ENCODE data around the gene ARF1. TPM values are rescaled to one million over a fixed set of nuclear protein-coding genes. Genes with fewer than 3 reads are reported as not detected.
A peak's percentile ranks its signal among the peaks of the same experiment; 100 is the strongest.

Gene ARF1
- total RNA-seq, 1 donor from 2014 or later = 404 TPM

DNA sequence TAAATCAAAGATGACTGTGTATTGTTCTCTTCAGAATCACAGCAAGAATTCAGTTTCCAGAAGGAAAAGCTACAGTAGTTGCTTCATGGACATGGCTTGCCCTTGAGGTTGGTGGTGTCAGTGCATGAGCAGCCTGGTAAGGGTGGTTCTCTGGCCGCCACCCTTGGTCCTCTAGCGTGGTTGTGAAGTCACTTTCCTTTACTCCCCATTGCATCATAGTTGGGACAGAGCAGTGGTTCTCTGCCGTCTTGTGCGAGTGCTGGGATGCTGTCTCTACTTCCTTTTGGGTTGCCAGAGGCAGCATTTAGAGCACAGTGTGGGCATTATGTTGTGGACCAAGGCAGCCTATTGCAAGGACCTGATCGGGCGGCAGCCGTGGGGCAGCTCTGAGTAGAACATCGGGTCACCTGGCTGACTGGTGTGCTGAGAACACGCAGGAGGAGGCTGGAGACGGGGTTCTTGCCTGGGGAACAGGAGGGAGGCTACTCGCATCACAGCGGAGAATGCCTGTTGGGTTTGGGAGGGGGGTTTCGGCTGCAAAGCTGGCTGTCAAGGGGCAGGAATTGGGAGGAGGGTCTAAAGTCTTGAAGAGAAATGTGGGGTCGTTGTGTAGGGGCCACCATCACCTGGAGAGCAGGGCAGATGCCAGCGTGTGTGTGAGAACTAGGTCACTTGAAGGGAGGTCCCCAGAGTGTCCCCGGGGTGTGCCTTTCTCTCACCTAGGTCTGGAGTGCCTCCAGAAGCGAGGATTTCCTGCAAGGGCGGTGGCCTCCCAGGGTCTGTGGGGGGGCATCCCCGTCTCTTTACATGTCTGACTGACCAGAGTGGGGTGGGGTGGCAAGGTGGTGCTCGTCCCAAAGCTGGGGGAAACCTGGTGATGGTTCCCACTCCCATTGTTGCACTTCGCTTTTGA is 6.3 kb downstream of the ARF1 start:
- Mint-ChIP-seq H3K9me3 (no peaks in the 10 kb centered on the region), H3K27ac (peak overlapping the region; percentile 23), H3K4me1 (ENCODE audit: low read depth) (peaks cover 82% of the 10 kb centered on the region), H3K36me3 (ENCODE audit: low read depth) (peaks cover 60% of the 10 kb centered on the region), H3K4me3 (peak overlapping the region; percentile 37), H3K27me3 (ENCODE audit: insufficient read depth) (no peaks in the 10 kb centered on the region)
- DNase-seq (ENCODE audit: low spot score) = no peak
- intact Hi-C loops (cut with micrococcal nuclease) = loop anchor here (10.0 kb wide), 1 partner anchor 324 kb away; no protein-coding TSS in a partner anchor

- no peak for DNase-seq (ENCODE audit: low spot score)
- Mint-ChIP-seq H3K9me3 (peaks cover 8% of the 10 kb centered on the region), H3K4me1 (ENCODE audit: low read depth) (peaks cover 77% of the 10 kb centered on the region), H3K27ac (no peak overlapping the region), H3K36me3 (ENCODE audit: low read depth) (peaks cover 62% of the 10 kb centered on the region), H3K27me3 (ENCODE audit: insufficient read depth) (no peaks in the 10 kb centered on the region), H3K4me3 (no peak overlapping the region)
- intact Hi-C loops (cut with micrococcal nuclease) = loop anchor here (10.0 kb wide), 1 partner anchor 325 kb away; no protein-coding TSS in a partner anchor
Measured at GRCh38 chr1:228089519-228090380, 7.2 kb downstream of the ARF1 start.

GRCh38 chr1:228090613-228091081 is 8.1 kb downstream of the ARF1 start:
- intact Hi-C loops (cut with micrococcal nuclease) = no loop called here
- Mint-ChIP-seq H3K9me3 (peaks cover 12% of the 10 kb centered on the region), H3K27ac (peak overlapping the region; percentile 29), H3K4me3 (no peak overlapping the region), H3K27me3 (ENCODE audit: insufficient read depth) (no peaks in the 10 kb centered on the region), H3K4me1 (ENCODE audit: low read depth) (peaks cover 72% of the 10 kb centered on the region), H3K36me3 (ENCODE audit: low read depth) (peaks cover 62% of the 10 kb centered on the region)
- no peak for DNase-seq (ENCODE audit: low spot score)

DNA sequence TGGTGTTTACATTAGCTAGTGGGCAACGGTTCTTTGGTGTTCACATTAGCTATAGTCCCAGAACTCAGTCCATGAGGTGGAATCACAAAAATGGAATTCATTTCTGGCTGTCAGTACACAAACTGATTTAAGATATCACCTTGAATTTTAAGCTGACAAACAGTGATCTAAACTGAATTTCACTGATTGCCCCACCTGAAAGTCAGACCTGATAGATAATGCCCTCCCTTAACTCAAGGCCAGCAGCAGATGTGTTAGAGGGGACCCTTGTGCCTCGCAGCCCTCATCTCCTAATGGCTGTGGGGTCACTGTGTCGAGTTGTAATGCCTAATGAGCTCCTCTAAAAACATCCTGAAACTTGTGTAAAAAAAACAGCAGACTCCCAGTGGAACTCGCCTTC is 8.6 kb downstream of the ARF1 start:
- Mint-ChIP-seq H3K4me3 (no peak overlapping the region), H3K27ac (no peak overlapping the region)
- DNase-seq (ENCODE audit: low spot score) = no peak

GRCh38 chr1:228092342-228093049 is 10.0 kb downstream of the ARF1 start:
- H3K4me3 Mint-ChIP-seq = no peak overlapping the region
- H3K9me3 Mint-ChIP-seq = peaks cover 12% of the 10 kb centered on the region
- peaks cover 55% of the 10 kb centered on the region for H3K4me1 Mint-ChIP-seq (ENCODE audit: low read depth)
- peaks cover 66% of the 10 kb centered on the region for H3K36me3 Mint-ChIP-seq (ENCODE audit: low read depth)
- no peaks in the 10 kb centered on the region for H3K27me3 Mint-ChIP-seq (ENCODE audit: insufficient read depth)
- DNase-seq (ENCODE audit: low spot score) = no peak
- intact Hi-C loops (cut with micrococcal nuclease) = no loop called here
- no peak overlapping the region for H3K27ac Mint-ChIP-seq

More for the DNA sequence above, 8.6 kb downstream of the ARF1 start:
- Mint-ChIP-seq H3K27me3 (ENCODE audit: insufficient read depth) (no peaks in the 10 kb centered on the region), H3K4me1 (ENCODE audit: low read depth) (peaks cover 68% of the 10 kb centered on the region), H3K36me3 (ENCODE audit: low read depth) (peaks cover 64% of the 10 kb centered on the region), H3K9me3 (peaks cover 12% of the 10 kb centered on the region)
- intact Hi-C loops (cut with micrococcal nuclease) = no loop called here

DNA sequence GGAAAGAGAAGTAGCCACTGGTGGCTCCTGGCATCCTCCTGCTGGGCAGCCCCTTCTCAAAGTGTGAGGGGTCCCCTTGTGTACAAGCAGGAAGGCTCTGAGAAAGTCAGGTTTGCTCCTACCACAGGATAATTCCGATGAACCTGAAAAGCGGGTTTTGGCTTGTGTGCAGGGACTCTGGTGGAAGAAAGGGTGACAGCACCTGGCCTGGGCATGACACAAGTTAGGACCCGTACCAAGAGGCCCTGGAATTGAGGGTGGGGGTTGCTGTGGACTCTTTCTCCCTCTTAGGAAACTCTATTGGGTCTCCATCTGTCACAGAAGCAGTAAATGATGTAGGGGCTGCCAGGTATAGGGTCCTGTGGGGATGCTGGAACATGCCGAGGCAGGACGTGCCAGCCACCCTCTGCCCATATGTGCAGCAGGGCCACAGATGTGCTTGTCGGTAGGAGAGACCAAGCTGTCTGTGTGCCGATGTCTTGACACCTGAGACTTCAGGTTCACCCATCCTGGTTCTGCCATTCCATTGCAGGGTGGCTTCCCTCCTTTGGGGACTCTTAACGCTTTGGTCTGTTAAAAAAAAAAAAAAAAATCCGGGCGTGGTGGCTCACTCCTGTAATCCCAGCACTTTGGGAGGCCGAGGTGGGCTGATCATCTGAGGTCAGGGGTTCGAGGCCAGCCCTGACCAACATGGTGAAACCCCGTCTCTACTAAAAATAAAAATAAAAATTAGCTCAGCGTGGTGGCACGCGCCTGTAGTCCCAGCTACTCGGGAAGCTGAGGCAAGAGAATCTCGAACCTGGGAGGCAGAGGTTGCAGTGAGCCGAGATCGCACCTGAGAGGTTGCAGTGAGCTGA is 10.8 kb downstream of the ARF1 start:
- intact Hi-C loops (cut with micrococcal nuclease) = no loop called here
- DNase-seq (ENCODE audit: low spot score) = no peak
- Mint-ChIP-seq H3K4me3 (no peak overlapping the region), H3K36me3 (ENCODE audit: low read depth) (peaks cover 66% of the 10 kb centered on the region), H3K9me3 (peaks cover 12% of the 10 kb centered on the region), H3K27me3 (ENCODE audit: insufficient read depth) (no peaks in the 10 kb centered on the region), H3K4me1 (ENCODE audit: low read depth) (peaks cover 47% of the 10 kb centered on the region), H3K27ac (no peak overlapping the region)

DNA sequence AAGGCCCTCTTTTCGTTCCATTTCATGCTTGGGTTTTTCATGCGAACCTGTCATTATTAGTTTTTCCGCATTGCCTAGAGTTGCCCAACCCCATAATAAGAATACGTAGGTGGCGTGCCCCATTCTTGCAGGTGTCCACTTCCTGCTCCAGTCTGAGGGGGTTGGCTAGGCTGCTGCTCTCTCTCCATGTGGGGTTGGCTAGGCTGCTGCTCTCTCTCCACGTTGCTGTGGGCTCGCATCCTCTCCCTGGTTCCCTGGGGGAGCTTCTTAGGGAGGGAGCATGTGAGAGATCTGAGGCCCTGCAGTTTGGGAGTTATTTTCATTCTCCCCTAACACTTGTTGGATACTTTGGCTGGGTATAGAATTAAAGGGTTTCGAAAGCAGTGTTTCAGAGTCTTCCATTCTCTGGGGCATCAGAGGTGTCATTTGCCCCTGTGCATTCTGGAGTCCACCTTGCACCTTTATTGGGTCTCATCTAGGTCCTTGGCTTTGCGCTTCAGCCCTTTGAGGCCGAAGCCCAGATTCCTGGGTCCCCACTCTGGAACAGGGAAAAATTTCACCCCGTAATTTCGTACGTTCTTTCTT is 12.0 kb downstream of the ARF1 start:
- peaks cover 12% of the 10 kb centered on the region for H3K9me3 Mint-ChIP-seq
- no peaks in the 10 kb centered on the region for H3K27me3 Mint-ChIP-seq (ENCODE audit: insufficient read depth)
- no peak overlapping the region for H3K4me3 Mint-ChIP-seq
- H3K27ac Mint-ChIP-seq = no peak overlapping the region
- no peak for DNase-seq (ENCODE audit: low spot score)
- intact Hi-C loops (cut with micrococcal nuclease) = no loop called here
- peaks cover 36% of the 10 kb centered on the region for H3K4me1 Mint-ChIP-seq (ENCODE audit: low read depth)
- H3K36me3 Mint-ChIP-seq (ENCODE audit: low read depth) = peaks cover 60% of the 10 kb centered on the region

- peaks cover 30% of the 10 kb centered on the region for H3K4me1 Mint-ChIP-seq (ENCODE audit: low read depth)
- H3K36me3 Mint-ChIP-seq (ENCODE audit: low read depth) = peaks cover 59% of the 10 kb centered on the region
- intact Hi-C loops (cut with micrococcal nuclease) = no loop called here
- H3K27ac Mint-ChIP-seq = no peak overlapping the region
- H3K9me3 Mint-ChIP-seq = peaks cover 12% of the 10 kb centered on the region
- DNase-seq (ENCODE audit: low spot score) = no peak
- H3K4me3 Mint-ChIP-seq = no peak overlapping the region
- no peaks in the 10 kb centered on the region for H3K27me3 Mint-ChIP-seq (ENCODE audit: insufficient read depth)
Measured at GRCh38 chr1:228095161-228095560, 12.7 kb downstream of the ARF1 start.

GRCh38 chr1:228095938-228096337 is 13.4 kb downstream of the ARF1 start:
- no peak for DNase-seq (ENCODE audit: low spot score)
- H3K9me3 Mint-ChIP-seq = peaks cover 12% of the 10 kb centered on the region
- H3K27me3 Mint-ChIP-seq (ENCODE audit: insufficient read depth) = no peaks in the 10 kb centered on the region
- H3K4me3 Mint-ChIP-seq = no peak overlapping the region
- intact Hi-C loops (cut with micrococcal nuclease) = no loop called here
- H3K4me1 Mint-ChIP-seq (ENCODE audit: low read depth) = peaks cover 25% of the 10 kb centered on the region
- no peak overlapping the region for H3K27ac Mint-ChIP-seq
- peaks cover 54% of the 10 kb centered on the region for H3K36me3 Mint-ChIP-seq (ENCODE audit: low read depth)

DNA sequence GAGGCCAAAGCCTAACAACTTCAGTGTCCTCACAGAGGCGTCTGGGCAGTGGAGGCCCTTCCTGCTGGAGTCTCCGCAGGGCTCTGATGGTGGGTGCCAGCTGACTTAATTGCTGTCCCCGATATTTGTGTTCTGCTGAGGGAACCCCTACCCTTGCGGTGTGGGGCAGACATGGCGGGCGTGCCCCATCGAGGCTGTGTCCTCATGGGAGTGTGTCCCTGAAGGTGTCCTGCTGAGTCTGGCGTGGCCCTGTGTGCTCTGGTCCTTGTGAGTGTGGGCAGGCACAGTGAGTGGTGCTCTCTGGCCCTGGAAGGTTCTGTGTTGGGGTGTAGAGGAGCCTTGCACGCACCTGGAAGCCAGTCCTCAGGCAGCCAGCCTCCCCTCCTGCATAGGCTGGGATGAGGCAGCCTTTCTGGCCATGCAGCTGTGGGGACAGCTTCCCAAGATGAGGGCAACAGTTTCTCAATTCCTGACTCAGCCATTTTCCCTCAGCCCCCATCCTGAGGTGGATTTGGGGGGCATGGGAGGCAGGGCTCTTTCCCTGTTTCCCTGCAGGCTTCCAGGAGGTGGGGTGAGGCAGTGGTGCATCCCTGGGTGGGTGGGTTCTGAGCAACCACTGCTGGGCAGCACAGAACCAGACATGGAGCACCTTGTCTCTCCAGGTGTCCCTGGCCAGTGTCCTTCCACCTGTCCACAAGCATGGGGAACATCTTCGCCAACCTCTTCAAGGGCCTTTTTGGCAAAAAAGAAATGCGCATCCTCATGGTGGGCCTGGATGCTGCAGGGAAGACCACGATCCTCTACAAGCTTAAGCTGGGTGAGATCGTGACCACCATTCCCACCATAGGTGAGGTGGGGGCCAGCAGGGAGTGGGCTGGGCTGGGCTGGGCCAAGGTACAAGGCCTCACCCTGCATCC is 14.2 kb downstream of the ARF1 start:
- H3K27me3 Mint-ChIP-seq (ENCODE audit: insufficient read depth) = no peaks in the 10 kb centered on the region
- DNase-seq (ENCODE audit: low spot score) = no peak
- peaks cover 26% of the 10 kb centered on the region for H3K4me1 Mint-ChIP-seq (ENCODE audit: low read depth)
- no peak overlapping the region for H3K27ac Mint-ChIP-seq
- H3K9me3 Mint-ChIP-seq = peaks cover 12% of the 10 kb centered on the region
- intact Hi-C loops (cut with micrococcal nuclease) = no loop called here
- peaks cover 52% of the 10 kb centered on the region for H3K36me3 Mint-ChIP-seq (ENCODE audit: low read depth)
- H3K4me3 Mint-ChIP-seq = no peak overlapping the region
